Stimulated activated CD4-positive, alpha-beta T cell treated with anti-CD3 and anti-CD28 coated beads, TNF-alpha, amount 100 ng/mL, for 1 hour (primary cell): ENCODE data around the gene STAM2.
"Not testable (repeated sequence)": the region's sequence is repeated elsewhere in the genome, so short reads cannot be mapped to it uniquely, and the experiment has no call there.

Source experiments
- DNase-seq, 3 donors: peaks; one replicate each; pipeline ENCODE4 v3.0.0-alpha.2; 2020; ENCODE audit warnings: low read depth in 3 of 3, low spot score in 1 of 3

Gene STAM2

DNA sequence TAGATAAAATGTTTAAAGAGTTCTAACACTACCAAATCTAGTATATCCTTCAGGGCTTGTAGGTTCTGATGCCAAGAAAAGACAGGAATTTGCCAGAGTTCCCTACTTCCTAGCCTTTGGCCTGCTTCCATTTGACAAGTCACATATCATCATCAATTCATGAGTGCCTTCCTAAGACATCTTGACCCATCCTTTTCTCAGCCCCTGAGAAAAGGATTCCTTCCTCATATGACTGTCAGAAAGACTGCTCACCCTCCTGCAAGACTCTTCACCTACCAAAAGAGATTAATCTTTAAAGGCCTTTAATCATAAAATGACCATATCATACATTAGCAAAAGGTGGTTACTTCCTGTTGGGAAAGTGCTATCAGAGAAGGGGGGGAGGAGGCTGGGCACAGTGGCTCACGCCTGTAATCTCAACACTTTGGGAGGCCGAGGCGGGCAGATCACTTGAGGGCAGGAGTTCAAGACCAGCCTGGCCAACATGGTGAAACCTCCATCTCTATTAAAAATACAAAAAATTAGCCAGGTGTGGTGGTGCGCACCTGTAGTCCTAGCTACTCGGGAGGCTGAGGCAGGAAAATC, 3.3 kb downstream of the STAM2 start:
- DNase-seq, result not testable (repeated sequence)

DNA sequence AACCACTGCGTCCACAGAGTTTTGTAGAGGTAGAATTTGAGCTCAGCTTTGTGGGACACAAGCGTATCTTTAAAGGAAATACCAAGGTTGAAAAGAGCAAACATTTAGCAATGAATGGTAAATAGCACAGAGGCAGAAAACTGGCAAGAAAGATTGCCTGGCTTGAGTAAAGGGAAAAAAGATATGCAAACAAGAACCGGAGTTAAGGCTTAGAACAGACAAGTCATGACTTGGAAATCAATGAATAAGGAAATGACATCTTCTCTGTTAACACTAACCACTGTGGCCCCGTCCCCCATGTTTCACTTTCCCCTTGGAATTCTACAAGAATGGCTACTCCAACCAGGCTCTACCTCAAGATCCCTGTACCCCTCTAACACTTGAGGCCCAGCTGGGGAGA, 3.8 kb downstream of the STAM2 start:
- no peak for DNase-seq

DNA sequence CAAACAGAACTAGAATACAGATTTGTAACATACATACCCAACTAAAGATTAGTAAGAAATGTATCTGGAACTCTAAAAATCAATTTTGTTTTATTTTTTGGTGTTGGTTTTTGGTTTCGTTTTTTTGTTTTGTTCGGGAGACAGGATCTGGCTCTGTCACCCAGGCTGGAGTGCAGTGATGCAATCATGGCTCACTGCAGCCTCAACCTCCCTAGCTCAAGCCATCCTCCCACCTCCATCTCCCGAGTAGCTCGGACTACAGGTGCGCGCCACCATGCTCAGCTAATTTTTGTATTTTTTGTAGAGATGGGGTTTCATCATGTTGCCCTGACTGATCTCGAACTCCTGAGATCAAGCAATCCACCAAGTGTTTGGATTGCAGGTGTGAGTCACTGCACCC, 6.4 kb downstream of the STAM2 start:
- DNase-seq, result not testable (repeated sequence)

DNA sequence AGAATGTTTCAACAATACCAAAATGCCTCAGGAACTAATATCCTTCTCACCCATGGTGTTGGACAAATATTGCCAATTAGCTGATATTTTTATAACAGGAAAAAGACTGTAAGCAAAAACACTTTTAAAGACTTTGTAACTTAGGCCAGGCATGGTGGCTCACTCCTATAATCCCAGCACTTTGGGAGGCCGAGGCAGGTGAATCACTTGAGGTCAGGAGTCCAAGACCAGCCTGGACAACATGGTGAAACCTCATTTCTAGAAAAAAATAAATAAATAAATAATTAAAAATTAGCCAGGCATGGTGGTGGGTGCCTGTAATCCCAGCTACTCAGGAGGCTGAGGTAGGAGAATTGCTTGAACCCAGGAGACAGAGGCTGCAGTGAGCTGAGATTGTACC, 8.1 kb downstream of the STAM2 start:
- DNase-seq, result not testable (repeated sequence)

DNA sequence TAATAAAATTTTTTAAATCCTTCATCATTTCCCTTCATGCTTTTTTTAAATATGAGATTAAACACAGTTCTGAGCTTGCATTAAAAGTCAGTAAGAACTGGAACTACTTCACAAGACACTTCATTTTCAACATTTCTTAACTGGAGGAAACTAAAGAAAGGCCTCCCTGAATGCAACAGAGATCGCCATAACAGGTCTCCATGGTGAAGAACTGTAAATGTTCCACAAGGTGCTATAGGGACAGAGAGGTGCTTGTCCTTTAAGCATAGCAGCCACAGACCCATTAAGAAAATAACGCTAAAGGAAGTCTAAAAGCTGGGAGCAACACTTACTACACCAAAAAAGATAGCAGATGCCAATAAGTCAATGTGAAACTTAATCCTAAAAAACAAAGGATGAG, 8.5 kb downstream of the STAM2 start:
- no peak for DNase-seq

DNA sequence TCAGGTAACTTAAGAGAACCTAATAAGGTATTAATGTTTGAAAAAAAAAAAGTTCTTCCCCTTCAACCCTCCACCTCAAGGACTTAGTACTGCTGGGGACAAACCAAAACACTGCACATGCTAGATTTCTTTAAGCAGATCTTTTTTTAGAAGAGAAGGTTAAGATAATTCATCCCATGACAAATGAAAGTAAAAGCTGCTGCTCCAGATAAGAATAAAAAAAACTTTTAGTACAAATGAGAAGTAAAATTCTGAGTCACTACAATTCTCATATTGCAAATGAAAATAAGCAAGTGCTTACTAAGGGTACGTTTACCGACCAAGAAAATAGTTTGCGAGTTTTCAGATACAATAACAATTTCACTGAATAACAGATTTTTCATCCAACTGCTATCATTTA, 8.9 kb downstream of the STAM2 start:
- no peak for DNase-seq

DNA sequence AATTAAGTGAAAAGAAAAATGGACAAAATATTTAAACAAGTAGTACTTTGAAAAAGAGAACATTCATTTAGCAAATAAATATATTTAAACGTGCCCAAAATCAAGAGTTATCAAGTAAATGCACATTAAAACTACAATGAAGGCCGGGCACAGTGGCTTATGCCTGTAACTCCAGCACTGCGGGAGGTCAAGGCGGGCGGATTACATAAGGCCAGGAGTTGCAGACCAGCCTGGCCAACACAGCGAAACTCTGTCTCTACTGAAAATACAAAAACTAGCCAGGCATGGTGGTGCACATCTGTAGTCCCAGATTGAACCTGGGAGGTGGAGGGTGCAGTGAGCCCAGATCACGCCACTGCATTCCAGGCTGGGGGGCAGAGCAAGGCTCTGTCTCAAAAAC, 9.8 kb downstream of the STAM2 start:
- no peak for DNase-seq

DNA sequence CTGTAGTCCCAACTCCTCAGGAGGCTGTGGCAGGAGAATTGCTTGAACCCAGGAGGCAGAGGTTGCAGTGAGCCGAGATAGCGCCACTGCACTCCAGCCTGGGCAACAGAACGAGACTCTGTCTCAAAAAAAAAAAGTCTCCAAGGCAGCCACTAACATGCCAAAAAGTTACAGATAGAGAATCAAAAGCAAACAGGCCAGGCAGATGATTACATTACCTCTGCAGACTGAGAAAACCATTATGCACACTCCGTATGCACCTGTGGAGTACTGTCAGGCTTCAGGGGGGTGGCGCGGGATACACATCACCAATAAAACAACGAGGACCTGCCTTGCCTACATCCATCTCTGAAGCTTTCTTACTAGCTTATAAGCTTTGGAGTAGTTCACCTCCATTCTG, 10.3 kb downstream of the STAM2 start:
- DNase-seq, result no peak

DNA sequence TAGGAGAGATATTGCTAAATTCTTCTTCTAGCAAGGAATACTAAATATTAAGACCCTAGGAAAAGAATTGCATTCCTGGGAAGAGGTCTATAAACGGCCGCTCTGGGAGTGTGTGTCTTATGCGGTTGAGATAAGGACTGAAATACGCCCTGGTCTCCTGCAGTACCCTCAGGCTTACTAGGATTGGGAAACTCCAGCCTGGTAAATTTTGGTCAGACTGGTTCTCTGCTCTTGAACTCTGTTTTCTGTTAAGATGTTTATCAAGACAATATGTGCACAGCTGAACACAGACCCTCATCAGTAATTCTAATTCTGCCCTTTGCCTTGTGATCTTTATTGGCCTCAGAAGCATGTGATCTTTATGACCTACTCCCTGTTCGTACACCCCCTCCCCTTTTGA, 11.9 kb downstream of the STAM2 start:
- not testable (repeated sequence) for DNase-seq

DNA sequence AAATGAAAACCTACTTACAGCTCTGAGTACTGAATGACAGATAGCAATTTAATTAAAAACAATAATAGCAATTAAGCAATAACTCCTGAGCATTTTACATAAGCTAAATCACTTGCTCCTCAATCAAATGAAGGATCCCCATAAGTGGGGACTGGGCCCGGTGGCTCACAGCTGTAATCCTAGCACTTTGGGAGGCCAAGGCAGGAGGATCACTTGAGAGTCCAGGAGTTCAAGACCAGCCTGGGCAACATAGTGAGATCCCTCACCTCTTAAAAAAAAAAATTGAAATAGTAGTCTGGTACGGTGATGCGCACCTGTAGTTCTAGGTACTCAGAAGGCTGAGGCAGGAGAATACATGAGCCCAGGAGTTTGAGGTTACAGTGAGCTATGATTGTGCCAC, 13.4 kb downstream of the STAM2 start:
- no peak for DNase-seq

DNA sequence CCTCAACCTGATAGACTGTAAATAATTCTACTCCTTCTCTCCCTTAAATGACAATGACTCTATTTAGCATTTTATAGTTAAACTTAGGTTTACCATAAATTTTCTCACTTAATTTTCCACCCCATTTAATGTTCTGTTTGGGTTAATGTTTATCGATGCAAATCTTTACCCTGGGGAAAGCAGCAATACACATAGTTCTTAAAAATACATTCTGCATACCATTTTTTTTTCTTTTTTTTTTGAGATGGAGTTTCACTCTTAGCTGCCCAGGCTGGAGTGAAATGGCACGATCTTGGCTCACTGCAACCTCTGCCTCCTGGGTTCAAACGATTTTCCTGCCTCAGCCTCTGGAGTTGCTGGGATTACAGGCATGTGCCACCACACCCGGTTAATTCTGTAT, 14.0 kb downstream of the STAM2 start:
- no peak for DNase-seq

DNA sequence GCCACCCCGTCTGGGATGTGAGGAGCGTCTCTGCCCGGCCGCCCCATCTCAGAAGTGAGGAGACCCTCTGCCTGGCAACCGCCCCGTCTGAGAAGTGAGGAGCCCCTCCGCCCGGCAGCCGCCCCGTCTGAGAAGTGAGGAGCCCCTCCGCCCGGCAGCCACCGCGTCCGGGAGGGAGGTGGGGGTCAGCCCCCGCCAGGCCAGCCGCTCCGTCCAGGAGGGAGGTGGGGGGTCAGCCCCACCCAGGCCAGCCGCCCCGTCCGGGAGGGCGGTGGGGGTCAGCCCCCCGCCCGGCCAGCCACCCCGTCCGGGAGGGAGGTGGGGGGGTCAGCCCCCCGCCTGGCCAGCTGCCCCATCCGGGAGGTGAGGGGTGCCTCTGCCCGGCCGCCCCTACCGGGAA, 15.2 kb downstream of the STAM2 start:
- DNase-seq, result not testable (repeated sequence)

DNA sequence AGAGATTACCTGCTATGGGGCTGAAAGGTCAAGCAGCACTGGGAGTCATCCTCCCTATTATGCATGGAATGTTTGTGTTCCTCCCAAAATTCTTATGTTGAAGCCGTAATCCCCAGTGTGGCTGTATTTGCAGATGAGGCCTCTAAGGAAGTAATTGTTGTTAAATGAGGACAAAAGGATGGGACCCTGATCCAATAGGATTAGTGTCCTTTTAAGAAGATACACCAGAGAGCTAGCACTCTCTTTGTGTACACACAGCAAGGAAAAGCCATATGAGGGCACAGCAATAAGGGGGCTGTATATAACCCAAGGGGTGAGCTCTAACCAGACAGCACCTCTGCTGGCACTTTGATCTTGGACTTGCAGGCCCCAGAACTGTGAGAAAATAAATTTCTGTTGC, 18.3 kb downstream of the STAM2 start:
- DNase-seq, result no peak

DNA sequence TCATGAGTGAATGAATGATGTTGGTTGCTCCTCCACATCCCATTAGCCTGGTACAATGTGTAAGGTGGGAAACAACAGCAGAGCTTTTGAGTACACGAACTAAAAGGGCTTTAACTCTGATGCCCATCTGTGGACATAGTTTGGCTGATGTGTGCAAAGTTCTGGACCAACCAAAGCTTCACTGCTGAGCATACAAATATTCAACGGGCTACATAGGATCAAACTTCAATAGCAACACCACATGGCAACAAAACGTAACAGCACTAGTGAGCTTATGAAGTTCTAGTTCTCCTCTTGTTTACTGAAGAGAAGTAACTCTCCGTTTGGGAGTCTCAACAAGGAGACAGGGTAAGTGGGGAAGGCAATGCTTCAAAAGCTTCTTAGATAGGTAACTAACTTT, 20.4 kb downstream of the STAM2 start:
- DNase-seq, result no peak

DNA sequence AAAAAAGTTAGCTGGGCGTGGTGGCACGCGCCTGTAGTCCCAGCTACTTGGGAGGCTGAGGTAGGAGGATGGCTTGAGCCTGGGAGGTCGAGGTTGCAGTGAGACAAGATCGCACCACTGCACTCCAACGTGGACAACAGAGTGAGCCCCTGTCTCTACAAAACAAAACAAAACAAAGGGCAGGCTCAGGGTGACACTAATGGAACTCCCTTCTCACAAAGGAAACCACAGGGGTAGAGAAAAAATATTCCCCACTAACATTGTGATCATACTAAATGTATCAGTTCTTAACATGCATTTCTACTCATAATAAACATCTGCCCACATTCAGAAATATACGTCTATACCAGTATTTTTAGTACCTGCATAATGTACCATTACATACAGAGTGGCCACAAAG, 21.1 kb downstream of the STAM2 start:
- DNase-seq, result no peak

DNA sequence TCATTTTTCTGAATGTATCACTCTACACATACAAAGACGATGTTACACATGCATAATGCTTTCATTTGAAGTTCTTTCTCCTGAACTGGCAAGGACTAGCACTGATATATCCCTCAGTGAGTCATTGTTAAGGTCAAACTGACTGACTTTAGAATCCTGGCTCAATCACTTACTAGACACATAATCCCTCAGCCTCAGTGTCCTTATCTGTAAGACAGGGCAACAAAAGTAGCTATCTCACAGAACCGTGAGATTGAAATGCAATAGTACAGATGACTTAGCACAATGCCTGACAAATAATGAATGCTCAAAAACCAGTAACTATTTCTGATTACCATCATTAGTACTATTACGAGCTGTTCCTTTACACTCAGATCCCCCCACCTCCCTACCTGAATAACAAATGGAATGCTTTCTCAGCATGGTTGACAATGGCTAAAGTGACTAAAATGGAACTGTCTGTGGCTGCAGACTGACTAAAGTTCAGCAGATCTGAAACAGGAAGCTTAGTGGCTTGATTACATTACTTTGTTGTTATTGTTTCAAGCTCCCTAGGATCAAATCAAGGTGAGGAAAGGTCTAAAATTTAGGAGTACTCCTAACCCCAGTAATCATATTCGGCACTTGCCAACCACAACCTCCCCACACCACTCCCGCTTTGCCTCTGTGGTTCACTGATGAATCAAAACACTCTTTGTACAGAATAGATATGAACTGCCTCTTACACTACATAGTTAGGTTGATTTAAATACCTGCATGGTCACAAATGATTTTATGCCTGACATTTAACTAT, 40.9 kb downstream of the STAM2 start:
- DNase-seq, result no peak

DNA sequence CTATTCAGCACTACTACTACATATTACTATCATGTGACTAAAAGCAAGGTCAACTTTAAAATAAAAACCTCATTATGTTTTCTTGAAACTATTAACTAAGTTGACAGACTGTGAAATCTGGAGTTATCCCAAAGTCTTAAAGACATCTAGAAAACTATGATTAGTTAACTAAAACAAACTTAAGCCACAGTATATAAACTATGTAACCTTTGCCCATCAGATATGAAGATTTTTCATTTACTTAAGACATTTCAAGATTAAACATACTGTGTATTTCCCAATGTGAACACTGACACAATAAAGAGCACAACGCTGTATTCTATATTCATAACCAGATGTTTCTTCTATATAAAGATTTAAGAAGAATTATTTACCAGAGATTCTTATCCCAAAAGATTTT, 43.3 kb downstream of the STAM2 start:
- DNase-seq, result no peak

DNA sequence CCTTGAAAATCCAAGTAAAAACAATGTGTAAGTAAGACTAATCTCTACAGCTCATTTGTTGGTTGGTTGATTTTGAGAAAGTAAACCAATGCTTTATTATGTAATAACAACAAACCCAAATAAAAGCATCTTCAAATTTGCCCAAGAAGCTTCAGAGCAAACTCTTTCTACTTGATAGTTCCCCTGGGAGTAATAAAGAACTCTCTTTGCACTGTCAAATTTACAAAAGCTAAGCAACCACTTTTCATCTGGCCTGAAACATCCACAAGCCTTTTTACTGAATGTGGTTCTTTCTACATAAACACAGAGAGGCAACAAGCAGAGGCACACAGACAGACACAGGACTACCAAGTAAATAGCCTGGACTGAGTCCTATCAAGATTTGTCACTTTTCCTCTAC, 47.9 kb downstream of the STAM2 start:
- no peak for DNase-seq

DNA sequence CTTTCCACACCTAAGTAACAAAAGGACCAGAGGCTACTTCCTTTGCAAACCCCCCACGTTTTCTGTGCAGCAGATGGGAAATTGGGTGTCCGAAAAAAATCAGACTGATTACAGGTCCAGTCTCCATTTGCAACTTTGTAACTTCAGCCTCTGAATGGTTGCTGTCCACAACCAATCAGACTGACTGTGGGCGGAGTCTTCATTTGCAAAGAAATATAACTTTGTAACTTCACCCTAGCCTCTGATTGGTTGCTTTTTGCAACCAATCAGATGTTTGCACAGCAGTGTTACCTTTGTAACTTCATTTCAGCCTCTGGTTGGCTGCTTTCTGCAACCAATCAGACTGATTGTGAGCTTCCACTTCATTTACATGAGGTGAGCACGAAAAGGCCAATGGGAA, 48.9 kb downstream of the STAM2 start:
- DNase-seq, result no peak

DNA sequence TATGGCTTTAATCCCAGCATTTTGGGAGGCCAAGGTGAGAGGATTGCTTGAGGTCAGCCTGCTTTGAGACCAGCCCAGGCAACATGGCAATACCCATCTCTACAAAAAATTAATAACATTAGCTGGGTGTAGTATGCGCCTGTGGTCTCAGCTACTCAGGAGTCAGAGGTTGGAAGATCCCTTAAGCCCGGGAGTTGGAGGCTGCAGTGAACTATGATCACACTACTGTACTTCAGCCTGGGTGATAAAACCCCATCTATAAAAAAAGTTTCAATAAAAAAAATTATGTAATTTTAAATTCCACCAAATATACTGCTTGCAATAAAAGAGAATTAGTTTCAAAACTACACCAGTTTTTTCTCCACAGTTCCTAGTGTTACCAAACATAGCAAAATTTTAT, 53.4 kb downstream of the STAM2 start:
- DNase-seq, result no peak

DNA sequence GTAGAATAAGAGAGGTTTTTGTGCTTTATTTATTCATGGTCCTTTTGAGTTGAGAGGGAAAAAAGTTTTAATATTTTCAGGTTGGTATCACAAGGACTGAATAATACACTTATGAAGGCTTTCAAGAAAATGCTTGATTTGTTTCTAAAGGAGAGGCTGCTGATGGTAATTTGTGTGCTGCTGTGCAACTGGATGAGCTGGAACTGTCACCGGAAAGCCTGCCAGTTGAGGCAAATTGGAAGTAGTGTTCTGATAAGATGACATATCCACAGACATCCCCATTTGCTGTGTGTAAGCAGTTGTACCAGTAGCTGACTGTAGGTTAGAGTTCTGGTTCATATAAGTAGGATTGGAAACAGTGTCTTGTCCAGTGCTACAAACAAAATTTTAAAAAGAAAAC, 55.1 kb downstream of the STAM2 start:
- DNase-seq, result no peak

DNA sequence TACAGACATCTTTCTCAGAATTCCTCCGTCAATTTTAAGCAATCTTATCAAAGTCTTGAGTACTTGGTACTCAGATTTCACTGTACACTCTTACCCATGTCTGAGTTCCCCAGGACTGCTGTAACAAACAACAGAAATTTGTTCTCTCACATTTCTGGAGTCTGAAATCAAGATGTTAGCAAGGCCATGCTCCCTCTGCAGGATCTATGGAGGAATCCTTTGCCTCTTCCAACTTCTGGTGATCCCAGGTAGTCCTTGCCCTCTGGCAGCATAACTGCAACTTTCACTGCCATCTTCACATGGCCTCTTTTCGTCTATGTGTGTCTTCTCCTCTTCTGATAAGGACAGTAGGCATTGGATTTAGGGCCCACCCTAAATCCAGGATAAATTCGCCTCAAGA, 59.6 kb downstream of the STAM2 start:
- DNase-seq, result no peak

DNA sequence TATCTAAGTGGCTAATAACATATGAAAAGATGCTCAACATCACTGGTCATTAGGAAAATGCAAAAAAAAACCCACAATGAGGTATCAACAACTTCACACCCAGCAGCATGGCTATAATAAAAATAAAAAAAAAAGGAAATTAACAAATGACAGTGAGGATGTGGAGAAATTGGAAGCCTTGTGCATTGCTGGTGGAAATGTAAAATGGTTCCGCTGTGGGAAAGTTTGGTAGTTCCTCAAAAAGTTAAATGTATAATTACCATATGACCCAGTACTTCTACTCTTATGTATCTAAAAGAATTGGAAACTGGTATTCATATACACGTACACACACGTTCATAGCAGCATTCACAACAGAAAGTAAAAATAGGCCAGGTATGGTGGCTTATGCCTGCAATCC, 61.2 kb downstream of the STAM2 start:
- no peak for DNase-seq
